DND-41 (cell line): ENCODE data around the gene SPHK1.

Experiments
- ATAC-seq: fragments of 200-7000 bp; cut with Tn5 transposase; 3 replicates; pipeline ENCODE4 v1.9.1; 2021; ENCODE audit warnings: low read depth; ENCODE audit not compliant: insufficient read depth
- DNase-seq: peaks from one replicate; pipeline ENCODE4 v3.0.0-alpha.2; 2020
- H2AFZ ChIP-seq: 2 replicates; pipeline ENCODE4 v1.6.0; 2012; ENCODE audit warnings: low read depth, low read length
- H3K27ac ChIP-seq: 2 replicates; pipeline ENCODE4 v1.5.1; 2012; ENCODE audit warnings: low read length, inconsistent platforms
- H3K27me3 ChIP-seq: fragments of 200-600 bp; sonication (generic); 2 replicates; pipeline ENCODE4 v1.6.0; 2012; ENCODE audit warnings: low read length, mild to moderate bottlenecking, inconsistent platforms; ENCODE audit not compliant: insufficient read depth, poor library complexity
- H3K36me3 ChIP-seq: 2 replicates; pipeline ENCODE4 v1.5.1; 2012; ENCODE audit warnings: low read length, inconsistent platforms; ENCODE audit not compliant: insufficient read depth
- H3K4me1 ChIP-seq: 2 replicates; pipeline ENCODE4 v1.5.1; 2012; ENCODE audit warnings: mild to moderate bottlenecking, low read length; ENCODE audit not compliant: insufficient read depth
- H3K4me2 ChIP-seq: 2 replicates; pipeline ENCODE4 v1.6.0; 2012; ENCODE audit warnings: mild to moderate bottlenecking, moderate library complexity, low read length, inconsistent platforms; ENCODE audit not compliant: insufficient read depth
- H3K4me3 ChIP-seq, 2 experiments: fragments of 200-600 bp in 1 of 2; shearing (Covaris generic) in 1 of 2; 2 replicates each; pipeline ENCODE4 v1.5.1; 2012 to 2016; ENCODE audit warnings: inconsistent platforms in 2 of 2, low read length in 2 of 2, mild to moderate bottlenecking in 2 of 2, low read depth in 1 of 2, moderate library complexity in 1 of 2
- H3K79me2 ChIP-seq: 2 replicates; pipeline ENCODE4 v1.6.0; 2012; ENCODE audit warnings: low read length, inconsistent platforms; ENCODE audit not compliant: insufficient read depth
- H3K9ac ChIP-seq: 2 replicates; pipeline ENCODE4 v1.6.0; 2012; ENCODE audit warnings: low read depth, mild to moderate bottlenecking, inconsistent platforms, low read length, moderate library complexity
- H3K9me3 ChIP-seq: 2 replicates; pipeline ENCODE4 v1.5.1; 2012; ENCODE audit warnings: low read length, moderate library complexity, mild to moderate bottlenecking, inconsistent platforms; ENCODE audit not compliant: insufficient read depth, severe bottlenecking
- H4K20me1 ChIP-seq: 2 replicates; pipeline ENCODE4 v1.6.0; 2012; ENCODE audit warnings: low read length; ENCODE audit not compliant: insufficient read depth
- EZH2 ChIP-seq: IDR thresholded peaks from 3 replicates; pipeline ENCODE4 v1.6.1; 2012; ENCODE audit warnings: borderline replicate concordance, low read depth, mild to moderate bottlenecking, moderate library complexity, low read length, inconsistent platforms; ENCODE audit not compliant: severe bottlenecking
- TF ChIP-seq, protein P1 (sequence below): IDR thresholded peaks from 2 replicates; pipeline ENCODE4 v1.5.1; 2012; ENCODE audit warnings: borderline replicate concordance, low read length, moderate library complexity, mild to moderate bottlenecking; ENCODE audit not compliant: poor library complexity, severe bottlenecking; ENCODE audit errors: extremely low read depth

Gene SPHK1

DNA sequence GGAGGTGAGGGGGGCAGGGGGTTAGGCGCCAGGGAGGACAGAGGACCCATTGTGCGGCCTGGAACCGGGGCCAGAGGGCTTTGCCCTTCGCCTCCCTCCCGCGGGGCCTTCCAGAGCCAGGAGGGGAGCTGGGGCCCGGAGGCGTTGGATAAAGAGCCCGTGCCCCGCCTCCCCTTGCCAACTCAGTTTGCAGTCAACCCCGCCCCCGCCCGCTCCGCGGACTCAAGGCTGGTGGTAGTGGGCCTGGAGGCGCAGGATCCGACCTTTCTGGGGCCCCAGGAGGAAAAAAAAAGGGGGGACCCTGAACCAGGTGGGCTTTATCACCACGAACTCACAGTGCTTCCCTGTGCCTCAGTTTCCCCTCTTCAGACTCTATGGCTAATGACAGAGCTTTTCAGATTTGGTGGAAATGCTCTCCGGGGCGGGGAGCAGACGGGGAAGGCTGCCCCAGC, 2.0 kb upstream of the SPHK1 start:
- peak overlapping the region in 1 of 2 experiments; percentile 56; a peak in 3 of 4 replicates for H3K4me3 ChIP-seq
- H3K27ac ChIP-seq: no peak overlapping the region

DNA sequence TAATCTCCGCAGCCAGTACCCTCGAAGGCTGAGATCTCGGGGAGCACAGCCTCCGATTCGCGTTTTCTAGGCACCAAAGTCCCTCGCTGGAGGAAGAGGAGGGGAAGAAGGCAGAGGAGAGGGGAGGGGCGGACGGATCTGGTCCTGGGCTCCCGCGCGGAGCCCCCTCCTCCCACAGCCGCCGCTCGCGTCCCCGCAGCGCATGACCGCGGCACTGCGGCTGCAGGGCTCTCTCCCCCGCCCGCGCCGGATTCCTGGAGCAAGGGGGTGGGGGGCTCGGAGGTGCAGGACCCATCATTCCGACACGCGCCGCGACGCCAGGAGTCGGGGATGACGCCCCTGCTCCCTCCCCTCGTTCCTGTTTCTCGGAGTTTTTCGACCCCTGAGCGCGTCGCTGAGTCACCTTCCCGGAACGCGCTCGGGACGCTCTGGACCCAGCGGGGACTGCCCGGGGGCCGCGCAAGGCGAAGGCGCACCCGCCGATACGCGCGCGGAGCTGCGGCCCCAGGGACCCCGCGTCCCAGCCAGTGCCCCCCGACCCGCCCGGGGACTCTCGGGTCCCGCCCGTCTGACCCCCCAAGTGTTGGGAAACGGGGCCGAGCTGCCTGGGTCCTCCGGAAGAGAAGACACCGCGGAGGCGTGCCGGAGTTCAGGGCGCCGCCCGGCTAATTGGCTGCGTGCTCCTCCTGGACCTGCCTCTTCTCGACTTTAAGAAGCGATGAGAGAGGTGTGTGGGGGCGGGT, 1.4 kb upstream of the SPHK1 start:
- Histone ChIP-seq H2AFZ (peak overlapping the region; percentile 77), H4K20me1 (0 out of 2 replicates have a peak, but pooled peaks cover 3% of the 10 kb centered on the region), H3K27ac (no peak overlapping the region), H3K9ac (peak overlapping the region; percentile 72), H3K4me2 (peak overlapping the region; percentile 81), H3K27me3 (peaks cover 15% of the 10 kb centered on the region), H3K4me3 (peak overlapping the region; percentile 36 to 56; a peak in 3 of 4 replicates), H3K9me3 (no peaks in the 10 kb centered on the region), H3K79me2 (no peaks in the 10 kb centered on the region), H3K36me3 (no peaks in the 10 kb centered on the region), H3K4me1 (peaks cover 28% of the 10 kb centered on the region)
- DNase-seq (peak; percentile 75), ATAC-seq (peak; percentile 71)
- TF ChIP-seq, protein P1, sequence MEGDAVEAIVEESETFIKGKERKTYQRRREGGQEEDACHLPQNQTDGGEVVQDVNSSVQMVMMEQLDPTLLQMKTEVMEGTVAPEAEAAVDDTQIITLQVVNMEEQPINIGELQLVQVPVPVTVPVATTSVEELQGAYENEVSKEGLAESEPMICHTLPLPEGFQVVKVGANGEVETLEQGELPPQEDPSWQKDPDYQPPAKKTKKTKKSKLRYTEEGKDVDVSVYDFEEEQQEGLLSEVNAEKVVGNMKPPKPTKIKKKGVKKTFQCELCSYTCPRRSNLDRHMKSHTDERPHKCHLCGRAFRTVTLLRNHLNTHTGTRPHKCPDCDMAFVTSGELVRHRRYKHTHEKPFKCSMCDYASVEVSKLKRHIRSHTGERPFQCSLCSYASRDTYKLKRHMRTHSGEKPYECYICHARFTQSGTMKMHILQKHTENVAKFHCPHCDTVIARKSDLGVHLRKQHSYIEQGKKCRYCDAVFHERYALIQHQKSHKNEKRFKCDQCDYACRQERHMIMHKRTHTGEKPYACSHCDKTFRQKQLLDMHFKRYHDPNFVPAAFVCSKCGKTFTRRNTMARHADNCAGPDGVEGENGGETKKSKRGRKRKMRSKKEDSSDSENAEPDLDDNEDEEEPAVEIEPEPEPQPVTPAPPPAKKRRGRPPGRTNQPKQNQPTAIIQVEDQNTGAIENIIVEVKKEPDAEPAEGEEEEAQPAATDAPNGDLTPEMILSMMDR: no peak
- TF ChIP-seq EZH2: peak; percentile 82

More for the DNA sequence above, 2.0 kb upstream of the SPHK1 start:
- peak overlapping the region; percentile 81 for H3K4me2 ChIP-seq
- H3K4me1 ChIP-seq: peaks cover 28% of the 10 kb centered on the region
- H3K27me3 ChIP-seq: peaks cover 15% of the 10 kb centered on the region
- H3K36me3 ChIP-seq: no peaks in the 10 kb centered on the region
- 0 out of 2 replicates have a peak, but pooled peaks cover 3% of the 10 kb centered on the region for H4K20me1 ChIP-seq
- no peak for TF ChIP-seq EZH2
- TF ChIP-seq, protein P1: no peak
- DNase-seq: no peak
- H3K79me2 ChIP-seq: no peaks in the 10 kb centered on the region
- H3K9ac ChIP-seq: peak overlapping the region; percentile 72; the same call in 1 of the 2 replicates
- ATAC-seq: no peak
- no peak overlapping the region for H2AFZ ChIP-seq
- no peaks in the 10 kb centered on the region for H3K9me3 ChIP-seq

DNA sequence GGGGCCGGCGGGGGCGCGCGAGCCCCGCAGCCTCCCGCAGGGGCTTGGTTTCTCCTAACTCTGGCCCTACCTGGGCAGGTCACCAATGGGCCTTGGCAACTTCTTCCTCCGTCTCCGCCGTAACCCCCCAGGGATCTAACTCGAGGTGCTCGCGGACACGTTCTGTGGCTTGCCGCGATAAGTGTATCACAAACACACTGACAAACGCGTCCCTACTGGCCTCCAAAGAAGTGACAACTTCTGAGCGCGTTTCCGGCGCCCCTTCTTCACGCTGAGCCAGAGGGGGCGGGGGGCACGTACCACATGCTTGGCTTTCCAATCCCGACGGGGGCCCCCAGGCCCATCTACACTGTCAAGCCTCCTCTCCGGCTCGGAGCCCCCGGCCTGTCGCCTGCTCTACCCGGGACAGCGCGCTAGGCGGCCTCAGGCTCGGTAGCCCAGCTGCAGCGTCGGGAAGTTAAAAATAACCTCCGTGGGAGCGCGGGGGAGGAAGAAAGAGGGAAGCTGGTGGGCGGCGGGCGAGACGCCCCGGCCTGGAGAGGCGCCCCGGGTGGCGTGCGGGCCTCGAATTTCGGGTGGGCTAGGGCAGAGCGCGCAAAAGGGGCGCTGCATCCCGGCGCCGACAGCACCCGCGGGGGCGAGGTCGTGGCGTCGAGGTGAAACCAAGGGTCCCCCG, 725 bp upstream of the SPHK1 start:
- Histone ChIP-seq H2AFZ (peak overlapping the region; percentile 77), H3K79me2 (no peaks in the 10 kb centered on the region), H3K4me2 (peak overlapping the region; percentile 81), H3K36me3 (no peaks in the 10 kb centered on the region), H3K4me1 (peaks cover 28% of the 10 kb centered on the region), H3K9me3 (no peaks in the 10 kb centered on the region), H3K27ac (peak overlapping the region; percentile 3), H4K20me1 (0 out of 2 replicates have a peak, but pooled peaks cover 3% of the 10 kb centered on the region), H3K27me3 (peaks cover 15% of the 10 kb centered on the region), H3K4me3 (peak overlapping the region; percentile 36 to 56; a peak in 3 of 4 replicates), H3K9ac (peak overlapping the region; percentile 72)
- DNase-seq: peak; percentile 70
- ATAC-seq: peak; percentile 53
- TF ChIP-seq, protein P1: peak; percentile 39
- TF ChIP-seq EZH2: no peak
